ENCODE data around the gene TARBP2. TPM values are rescaled to one million over a fixed set of nuclear protein-coding genes. Genes with fewer than 3 reads are reported as not detected.

Gene TARBP2
- total RNA-seq, 1 experiment from 2014 or later = 74.0 TPM

- H3K4me3 Mint-ChIP-seq = no peak overlapping the region
- peaks cover 8% of the 10 kb centered on the region for H3K4me1 Mint-ChIP-seq
- no peaks in the 10 kb centered on the region for H3K9me3 Mint-ChIP-seq
- POLR2A ChIA-PET = interaction anchor here (2.2 kb wide), 1 partner anchor 14 kb away, joined by 7 read pairs; the partner anchor contains the start of gene TARBP2
- ATAC-seq (no peak), DNase-seq (ENCODE audit: low spot score) (no peak)
- H3K27me3 Mint-ChIP-seq (ENCODE audit: low read depth) = no peaks in the 10 kb centered on the region
- H3K36me3 Mint-ChIP-seq = peaks cover 3% of the 10 kb centered on the region; the same call in 1 of the 2 replicates
- CTCF ChIA-PET = interaction anchor here (1.2 kb wide), 1 partner anchor 194 kb away, joined by 3 read pairs; the partner anchor contains the start of gene AAAS
- TF ChIP-seq ATF6 (CRISPR knock-in tag; IDR thresholded peaks at IDR 0.05) = no peak
- TF ChIP-seq RELA (CRISPR knock-in tag; IDR thresholded peaks at IDR 0.05; ENCODE audit: borderline replicate concordance) = no peak
- TF ChIP-seq, protein P1, sequence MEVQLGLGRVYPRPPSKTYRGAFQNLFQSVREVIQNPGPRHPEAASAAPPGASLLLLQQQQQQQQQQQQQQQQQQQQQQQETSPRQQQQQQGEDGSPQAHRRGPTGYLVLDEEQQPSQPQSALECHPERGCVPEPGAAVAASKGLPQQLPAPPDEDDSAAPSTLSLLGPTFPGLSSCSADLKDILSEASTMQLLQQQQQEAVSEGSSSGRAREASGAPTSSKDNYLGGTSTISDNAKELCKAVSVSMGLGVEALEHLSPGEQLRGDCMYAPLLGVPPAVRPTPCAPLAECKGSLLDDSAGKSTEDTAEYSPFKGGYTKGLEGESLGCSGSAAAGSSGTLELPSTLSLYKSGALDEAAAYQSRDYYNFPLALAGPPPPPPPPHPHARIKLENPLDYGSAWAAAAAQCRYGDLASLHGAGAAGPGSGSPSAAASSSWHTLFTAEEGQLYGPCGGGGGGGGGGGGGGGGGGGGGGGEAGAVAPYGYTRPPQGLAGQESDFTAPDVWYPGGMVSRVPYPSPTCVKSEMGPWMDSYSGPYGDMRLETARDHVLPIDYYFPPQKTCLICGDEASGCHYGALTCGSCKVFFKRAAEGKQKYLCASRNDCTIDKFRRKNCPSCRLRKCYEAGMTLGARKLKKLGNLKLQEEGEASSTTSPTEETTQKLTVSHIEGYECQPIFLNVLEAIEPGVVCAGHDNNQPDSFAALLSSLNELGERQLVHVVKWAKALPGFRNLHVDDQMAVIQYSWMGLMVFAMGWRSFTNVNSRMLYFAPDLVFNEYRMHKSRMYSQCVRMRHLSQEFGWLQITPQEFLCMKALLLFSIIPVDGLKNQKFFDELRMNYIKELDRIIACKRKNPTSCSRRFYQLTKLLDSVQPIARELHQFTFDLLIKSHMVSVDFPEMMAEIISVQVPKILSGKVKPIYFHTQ (CRISPR knock-in tag; IDR thresholded peaks at IDR 0.05) = no peak
- no peak for TF ChIP-seq ZNF671 (CRISPR knock-in tag; IDR thresholded peaks at IDR 0.05)
- no peak for TF ChIP-seq E2F5 (CRISPR knock-in tag; IDR thresholded peaks at IDR 0.05)
- TF ChIP-seq, protein P2, sequence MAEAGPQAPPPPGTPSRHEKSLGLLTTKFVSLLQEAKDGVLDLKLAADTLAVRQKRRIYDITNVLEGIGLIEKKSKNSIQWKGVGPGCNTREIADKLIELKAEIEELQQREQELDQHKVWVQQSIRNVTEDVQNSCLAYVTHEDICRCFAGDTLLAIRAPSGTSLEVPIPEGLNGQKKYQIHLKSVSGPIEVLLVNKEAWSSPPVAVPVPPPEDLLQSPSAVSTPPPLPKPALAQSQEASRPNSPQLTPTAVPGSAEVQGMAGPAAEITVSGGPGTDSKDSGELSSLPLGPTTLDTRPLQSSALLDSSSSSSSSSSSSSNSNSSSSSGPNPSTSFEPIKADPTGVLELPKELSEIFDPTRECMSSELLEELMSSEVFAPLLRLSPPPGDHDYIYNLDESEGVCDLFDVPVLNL (CRISPR knock-in tag; IDR thresholded peaks at IDR 0.05; ENCODE audit: borderline replicate concordance, low read depth) = no peak
- TF ChIP-seq, protein P3, sequence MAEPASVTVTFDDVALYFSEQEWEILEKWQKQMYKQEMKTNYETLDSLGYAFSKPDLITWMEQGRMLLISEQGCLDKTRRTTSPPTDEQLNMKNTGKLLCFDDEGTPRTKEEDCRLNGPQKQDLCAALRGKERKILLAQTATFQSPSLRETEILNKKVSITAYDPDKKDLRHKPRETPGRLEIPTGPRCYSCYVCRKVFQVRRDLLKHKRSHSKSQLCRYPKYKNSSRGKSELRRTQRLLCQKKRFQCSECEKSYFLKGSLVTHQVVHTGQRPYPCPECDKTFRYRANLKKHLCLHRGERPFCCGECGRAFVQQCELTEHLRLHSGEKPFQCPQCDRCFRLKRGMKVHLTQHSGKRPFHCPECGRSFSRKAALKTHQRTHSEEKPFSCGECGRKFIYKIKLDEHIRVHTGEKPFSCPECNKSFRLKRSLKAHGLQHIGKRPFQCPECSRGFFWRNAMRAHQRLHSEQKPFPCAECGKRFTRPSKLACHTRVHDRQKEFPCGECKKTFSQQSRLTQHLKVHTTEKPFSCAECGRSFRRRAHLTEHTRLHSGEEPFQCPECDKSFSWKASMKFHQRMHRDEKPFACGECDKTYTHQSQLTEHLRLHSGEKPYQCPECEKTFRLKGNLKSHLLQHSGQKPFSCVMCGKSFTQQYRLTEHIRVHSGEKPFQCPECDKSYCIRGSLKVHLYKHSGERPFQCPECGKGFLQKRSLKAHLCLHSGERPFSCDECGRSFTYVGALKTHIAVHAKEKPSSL (CRISPR knock-in tag; conservative IDR thresholded peaks at IDR 0.05) = no peak
- TF ChIP-seq EMX1 (CRISPR knock-in tag; IDR thresholded peaks at IDR 0.05) = no peak
- TF ChIP-seq ZBTB43 (CRISPR knock-in tag; IDR thresholded peaks at IDR 0.05) = no peak
- TF ChIP-seq HMGA2 (CRISPR knock-in tag; IDR thresholded peaks at IDR 0.05) = no peak
- TF ChIP-seq, protein P4, sequence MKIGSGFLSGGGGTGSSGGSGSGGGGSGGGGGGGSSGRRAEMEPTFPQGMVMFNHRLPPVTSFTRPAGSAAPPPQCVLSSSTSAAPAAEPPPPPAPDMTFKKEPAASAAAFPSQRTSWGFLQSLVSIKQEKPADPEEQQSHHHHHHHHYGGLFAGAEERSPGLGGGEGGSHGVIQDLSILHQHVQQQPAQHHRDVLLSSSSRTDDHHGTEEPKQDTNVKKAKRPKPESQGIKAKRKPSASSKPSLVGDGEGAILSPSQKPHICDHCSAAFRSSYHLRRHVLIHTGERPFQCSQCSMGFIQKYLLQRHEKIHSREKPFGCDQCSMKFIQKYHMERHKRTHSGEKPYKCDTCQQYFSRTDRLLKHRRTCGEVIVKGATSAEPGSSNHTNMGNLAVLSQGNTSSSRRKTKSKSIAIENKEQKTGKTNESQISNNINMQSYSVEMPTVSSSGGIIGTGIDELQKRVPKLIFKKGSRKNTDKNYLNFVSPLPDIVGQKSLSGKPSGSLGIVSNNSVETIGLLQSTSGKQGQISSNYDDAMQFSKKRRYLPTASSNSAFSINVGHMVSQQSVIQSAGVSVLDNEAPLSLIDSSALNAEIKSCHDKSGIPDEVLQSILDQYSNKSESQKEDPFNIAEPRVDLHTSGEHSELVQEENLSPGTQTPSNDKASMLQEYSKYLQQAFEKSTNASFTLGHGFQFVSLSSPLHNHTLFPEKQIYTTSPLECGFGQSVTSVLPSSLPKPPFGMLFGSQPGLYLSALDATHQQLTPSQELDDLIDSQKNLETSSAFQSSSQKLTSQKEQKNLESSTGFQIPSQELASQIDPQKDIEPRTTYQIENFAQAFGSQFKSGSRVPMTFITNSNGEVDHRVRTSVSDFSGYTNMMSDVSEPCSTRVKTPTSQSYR (CRISPR knock-in tag; IDR thresholded peaks at IDR 0.05) = no peak
- no peak for TF ChIP-seq SMAD4 (CRISPR knock-in tag; IDR thresholded peaks at IDR 0.05)
- no peak for TF ChIP-seq MYBL2 (CRISPR knock-in tag; IDR thresholded peaks at IDR 0.05)
- H3K27ac Mint-ChIP-seq = no peak overlapping the region
Observed at GRCh38 chr12:53515291-53515680, 14.2 kb downstream of the TARBP2 start.
